ENCODE results near the gene ELMOD2.

DNA sequence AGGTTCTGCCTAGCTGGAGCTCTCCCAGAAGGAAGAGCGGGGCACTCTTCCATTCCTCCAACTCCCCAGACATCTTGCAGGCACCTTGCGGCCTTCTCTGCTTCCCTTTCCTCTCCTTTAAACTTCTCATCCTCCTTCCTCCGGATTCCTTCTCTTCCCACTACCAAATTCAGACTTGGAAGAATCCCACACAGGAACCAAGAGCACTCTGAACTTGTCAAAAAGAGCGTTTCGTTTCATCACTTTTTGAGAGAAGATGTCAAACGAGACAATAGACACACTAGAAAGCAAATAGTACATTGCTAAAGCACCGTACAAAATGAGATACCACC, 45.3 kb downstream of the ELMOD2 start:
- TF ChIP-seq POLR2A (IDR thresholded peaks at IDR 0.05) (no peak), CTCF (IDR thresholded peaks at IDR 0.05) (no peak)

All from esophagus squamous epithelium (tissue), 4 donors.